ENCODE data around the gene FBXO39. TPM values are rescaled to one million over a fixed set of nuclear protein-coding genes. Genes with fewer than 3 reads are reported as not detected.
A peak's percentile ranks its signal among the peaks of the same experiment; 100 is the strongest.

FBXO39 gene
- total and polyA plus RNA-seq, 2 of the 4 experiments (the other 2 are of a cell fraction) = not detected

GRCh38 chr17:6793748-6794493 lies 17.9 kb downstream of the FBXO39 start:
- Histone ChIP-seq H3K56ac (ENCODE audit: extremely low read depth, insufficient read depth, low read length) (no peak overlapping the region), H4K91ac (ENCODE audit: insufficient read depth, low read depth, low read length) (no peak overlapping the region), H4K20me1 (ENCODE audit: insufficient read depth, low read length) (no peaks in the 10 kb centered on the region), H2BK120ac (ENCODE audit: low read depth, low read length) (no peak overlapping the region), H3K4me1 (ENCODE audit: control insufficient read depth, insufficient read depth, low read length) (no peaks in the 10 kb centered on the region), H2BK15ac (ENCODE audit: low read depth, low read length) (no peak overlapping the region), H3K4me3 (ENCODE audit: insufficient read depth, low read depth, low read length) (no peak overlapping the region), H4K8ac (ENCODE audit: low read depth in 2 of 2, low read length in 2 of 2) (no peak overlapping the region), H2AFZ (replicated peaks; ENCODE audit: low read length, poor library complexity) (no peak overlapping the region), H3K9me1 (ENCODE audit: insufficient read depth, low read length) (no peaks in the 10 kb centered on the region), H3K18ac (ENCODE audit: low read depth, low read length) (no peak overlapping the region), H3K36me3 (ENCODE audit: control insufficient read depth, insufficient read depth, low read length) (no peaks in the 10 kb centered on the region), H3K79me1 (ENCODE audit: low read depth in 1 of 2, low read length in 2 of 2) (no peaks in the 10 kb centered on the region), H3K23ac (ENCODE audit: low read depth, low read length) (no peak overlapping the region), H2BK20ac (ENCODE audit: low read depth, low read length) (no peak overlapping the region), H2BK5ac (ENCODE audit: low read depth, low read length, poor library complexity, severe bottlenecking) (no peak overlapping the region), H2AK9ac (replicated peaks; ENCODE audit: low read depth, low read length, poor library complexity) (no peak overlapping the region), H3K4me2 (ENCODE audit: low read depth, low read length) (no peak overlapping the region), H4K5ac (ENCODE audit: low read depth, low read length) (no peak overlapping the region), H3K4ac (ENCODE audit: low read depth, low read length) (no peak overlapping the region), H3K27ac (ENCODE audit: insufficient read depth, low read length) (no peak overlapping the region), H3K27me3 (ENCODE audit: control insufficient read depth, insufficient read depth, low read length) (peaks cover 18% of the 10 kb centered on the region), H3K9ac (ENCODE audit: low read depth, low read length) (no peak overlapping the region), H3K14ac (replicated peaks; ENCODE audit: low read depth, low read length) (no peak overlapping the region), H2AK5ac (ENCODE audit: low read depth, low read length) (no peak overlapping the region), H3K9me3 (ENCODE audit: control insufficient read depth, insufficient read depth, low read length) (no peaks in the 10 kb centered on the region)
- dilution Hi-C loops (cut with HindIII; ENCODE audit: low sequenced_read_pairs, unreplicated experiment) (no loop called here), intact Hi-C loops (cut with micrococcal nuclease) (no loop called here), in situ Hi-C loops (cut with MboI; ENCODE audit: low sequenced_read_pairs) (loop anchor here (10.0 kb wide), 1 partner anchor 129 kb away; no protein-coding TSS in a partner anchor)
- ATAC-seq (ENCODE audit: low read depth) (no peak), DNase-seq (no peak)
- no TSS peak for BruUV-seq (replicated peaks)
- TF ChIP-seq MAFK (IDR thresholded peaks at IDR 0.05; ENCODE audit: low read depth, low read length) (peak; percentile 95), SMC3 (IDR thresholded peaks at IDR 0.05; ENCODE audit: low read depth, low read length) (no peak)
- ChIA-PET POLR2A (ENCODE audit: unreplicated experiment) (no interaction called here), CTCF (no interaction called here)
- WGBS, 2 experiments (ENCODE audit: extremely low coverage in 2 of 2, insufficient read length in 1 of 2) = no CpG with 5 or more reads among the region's 5 CpGs
